GM12891 (cell line): ENCODE results near the gene KCNH1.

ENCODE experiments used
- DNase-seq: peaks from one replicate; pipeline ENCODE4 v3.0.0; 2011; ENCODE audit warnings: low spot score; ENCODE audit not compliant: insufficient read length
- FAIRE-seq: peaks from 2 replicates; lab custom pipeline; 2011; peaks lifted over from hg19 to GRCh38; lab: Jason Lieb, UNC
- PAX5 ChIP-seq: IDR thresholded peaks from 2 replicates; pipeline ENCODE4 v1.6.1; 2011; ENCODE audit warnings: low read length, moderate library complexity, mild to moderate bottlenecking; ENCODE audit not compliant: insufficient read depth, severe bottlenecking
- POLR2A ChIP-seq: IDR thresholded peaks from 2 replicates; pipeline ENCODE4 v1.6.1; 2011; ENCODE audit warnings: low read depth, low read length, control low read depth
- POLR2AphosphoS5 ChIP-seq: IDR thresholded peaks from 2 replicates; pipeline ENCODE4 v1.6.1; 2011; ENCODE audit warnings: low read depth, low read length, control low read depth
- POU2F2 ChIP-seq: IDR thresholded peaks from 2 replicates; pipeline ENCODE4 v1.6.1; 2011; ENCODE audit warnings: low read depth, mild to moderate bottlenecking, control low read depth, low read length, moderate library complexity
- SPI1 ChIP-seq: IDR thresholded peaks from 2 replicates; pipeline ENCODE4 v1.6.1; 2011; ENCODE audit warnings: low read depth, low read length, control low read depth
- TAF1 ChIP-seq: IDR thresholded peaks from 2 replicates; pipeline ENCODE4 v1.6.1; 2011; ENCODE audit warnings: low read depth, low read length, control low read depth

KCNH1 gene

GRCh38 chr1:210855440-210855839 is 278.5 kb downstream of the KCNH1 start:
- DNase-seq (no peak), FAIRE-seq (no peak)
- no peak for TF ChIP-seq PAX5
- TF ChIP-seq POLR2A, result no peak
- no peak for TF ChIP-seq TAF1
- TF ChIP-seq SPI1, result no peak
- TF ChIP-seq POLR2AphosphoS5, result no peak
- no peak for TF ChIP-seq POU2F2

GRCh38 chr1:210853276-210853675 is 280.7 kb downstream of the KCNH1 start:
- TF ChIP-seq PAX5, result no peak
- TF ChIP-seq TAF1, result no peak
- no peak for TF ChIP-seq POLR2AphosphoS5
- no peak for TF ChIP-seq POLR2A
- TF ChIP-seq SPI1, result no peak
- no peak for TF ChIP-seq POU2F2
- DNase-seq (no peak), FAIRE-seq (no peak)

GRCh38 chr1:210850556-210850955 is 283.4 kb downstream of the KCNH1 start:
- FAIRE-seq, result no peak
- TF ChIP-seq POU2F2, result no peak
- no peak for TF ChIP-seq POLR2A
- TF ChIP-seq SPI1, result no peak
- no peak for TF ChIP-seq POLR2AphosphoS5
- no peak for DNase-seq

- DNase-seq, result no peak
- no peak for TF ChIP-seq SPI1
- TF ChIP-seq POLR2A, result no peak
- no peak for TF ChIP-seq TAF1
- no peak for TF ChIP-seq PAX5
- TF ChIP-seq POLR2AphosphoS5, result no peak
- TF ChIP-seq POU2F2, result no peak
- FAIRE-seq, result no peak
Measured at GRCh38 chr1:210848474-210848873, 285.5 kb downstream of the KCNH1 start.

GRCh38 chr1:210841926-210842625 is 291.9 kb downstream of the KCNH1 start:
- no peak for FAIRE-seq
- DNase-seq, result no peak
- TF ChIP-seq POLR2AphosphoS5 (no peak), SPI1 (no peak), TAF1 (no peak), PAX5 (no peak), POLR2A (no peak), POU2F2 (no peak)

- no peak for DNase-seq
- no peak for TF ChIP-seq PAX5
- no peak for TF ChIP-seq TAF1
- FAIRE-seq, result no peak
Measured at GRCh38 chr1:210830034-210831028, 303.6 kb downstream of the KCNH1 start.

- DNase-seq (no peak), FAIRE-seq (no peak)
- no peak for TF ChIP-seq TAF1
- TF ChIP-seq POLR2A, result no peak
- TF ChIP-seq POU2F2, result no peak
- no peak for TF ChIP-seq POLR2AphosphoS5
- no peak for TF ChIP-seq PAX5
- TF ChIP-seq SPI1, result no peak
Measured at GRCh38 chr1:210828996-210829596, 304.9 kb downstream of the KCNH1 start.

GRCh38 chr1:210827481-210827880 is 306.5 kb downstream of the KCNH1 start:
- DNase-seq (no peak), FAIRE-seq (no peak)
- TF ChIP-seq POU2F2, result no peak
- no peak for TF ChIP-seq PAX5
- TF ChIP-seq TAF1, result no peak
- TF ChIP-seq SPI1, result no peak
- no peak for TF ChIP-seq POLR2A
- no peak for TF ChIP-seq POLR2AphosphoS5

GRCh38 chr1:210826686-210827085 is 307.3 kb downstream of the KCNH1 start:
- DNase-seq, result no peak
- TF ChIP-seq PAX5, result no peak
- no peak for TF ChIP-seq POLR2A
- no peak for TF ChIP-seq SPI1
- TF ChIP-seq TAF1, result no peak
- no peak for TF ChIP-seq POU2F2
- TF ChIP-seq POLR2AphosphoS5, result no peak
- no peak for FAIRE-seq

- TF ChIP-seq SPI1 (no peak), POLR2A (no peak), POU2F2 (no peak), PAX5 (no peak), TAF1 (no peak), POLR2AphosphoS5 (no peak)
- DNase-seq (no peak), FAIRE-seq (no peak)
Measured at GRCh38 chr1:210822932-210823331, 311.0 kb downstream of the KCNH1 start.
